ENCODE results near the gene TTK.
"Not testable (repeated sequence)": the region's sequence is repeated elsewhere in the genome, so short reads cannot be mapped to it uniquely, and the experiment has no call there.

Gene TTK

DNA sequence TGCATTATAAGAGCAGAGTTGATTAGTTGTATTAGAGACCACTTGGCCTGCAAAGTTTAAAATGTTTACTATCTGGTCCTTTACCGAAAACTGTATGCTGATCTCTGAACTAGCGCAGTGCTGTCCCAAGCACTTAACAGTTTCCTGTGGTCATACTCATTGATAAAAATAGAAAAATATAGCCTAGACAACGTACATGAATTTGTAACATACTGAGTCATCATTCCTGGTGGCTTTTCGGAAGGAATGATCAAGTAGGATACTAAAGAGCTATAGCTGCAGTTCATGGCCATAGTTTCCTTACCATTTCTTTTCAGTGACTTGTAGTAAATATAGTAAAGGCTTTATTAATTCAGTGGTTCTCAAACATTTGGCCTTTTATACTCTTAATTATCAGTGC, 18.4 kb downstream of the TTK start:
- no peak for DNase-seq

DNA sequence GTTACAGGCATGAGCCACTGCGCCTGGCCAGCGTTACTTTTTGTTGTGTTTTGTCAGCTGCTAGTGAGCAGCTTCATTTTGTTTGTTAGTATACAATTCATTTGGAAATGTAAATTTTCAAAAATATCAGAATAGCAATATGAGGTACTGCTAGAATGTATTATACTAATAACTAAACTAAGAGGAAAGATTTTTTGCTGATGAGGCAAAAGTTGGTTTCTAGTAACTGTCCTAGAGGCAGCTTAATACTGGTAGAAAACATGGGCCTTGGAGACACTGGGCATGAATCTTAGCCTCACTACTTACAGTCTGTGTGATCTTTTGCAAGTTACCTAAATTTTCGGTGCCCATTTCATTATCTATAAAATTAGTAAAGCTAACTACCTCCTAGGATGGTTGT, 24.1 kb downstream of the TTK start:
- no peak for DNase-seq

DNA sequence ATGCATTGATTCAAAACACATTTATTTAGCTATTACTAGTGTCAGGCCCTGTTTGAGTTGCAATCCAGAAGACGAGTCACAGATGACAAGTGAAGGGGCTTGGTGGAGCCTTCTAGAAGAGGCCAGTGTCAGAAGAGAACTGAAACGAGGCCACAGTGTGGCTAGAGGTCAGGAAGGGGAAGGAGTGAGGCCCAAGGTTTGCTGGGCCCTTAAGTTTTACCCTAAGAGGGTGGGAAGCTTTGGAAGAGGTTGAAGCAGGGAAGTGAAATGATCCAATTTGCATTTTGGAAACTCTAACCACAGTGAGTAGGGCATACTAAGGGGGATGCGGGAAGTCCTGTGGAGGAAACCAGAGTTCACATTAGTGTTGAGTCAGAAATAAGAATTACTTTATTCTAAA, 25.0 kb downstream of the TTK start:
- no peak for DNase-seq

DNA sequence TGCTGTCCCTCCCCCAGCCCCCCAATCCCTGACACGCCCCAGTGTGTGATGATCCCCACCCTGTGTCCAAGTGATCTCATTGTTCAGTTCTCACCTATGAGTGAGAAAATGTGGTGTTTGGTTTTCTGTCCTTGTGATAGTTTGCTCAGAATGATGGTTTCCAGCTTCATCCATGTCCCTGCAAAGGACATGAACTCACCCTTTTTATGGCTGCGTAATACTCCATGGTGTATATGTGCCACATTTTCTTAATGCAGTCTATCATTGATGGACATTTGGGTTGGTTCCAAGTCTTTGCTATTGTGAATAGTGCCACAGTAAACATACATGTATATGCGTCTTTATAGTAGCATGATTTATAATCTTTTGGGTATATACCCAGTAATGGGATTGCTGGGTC, 43.8 kb downstream of the TTK start:
- DNase-seq = not testable (repeated sequence)

DNA sequence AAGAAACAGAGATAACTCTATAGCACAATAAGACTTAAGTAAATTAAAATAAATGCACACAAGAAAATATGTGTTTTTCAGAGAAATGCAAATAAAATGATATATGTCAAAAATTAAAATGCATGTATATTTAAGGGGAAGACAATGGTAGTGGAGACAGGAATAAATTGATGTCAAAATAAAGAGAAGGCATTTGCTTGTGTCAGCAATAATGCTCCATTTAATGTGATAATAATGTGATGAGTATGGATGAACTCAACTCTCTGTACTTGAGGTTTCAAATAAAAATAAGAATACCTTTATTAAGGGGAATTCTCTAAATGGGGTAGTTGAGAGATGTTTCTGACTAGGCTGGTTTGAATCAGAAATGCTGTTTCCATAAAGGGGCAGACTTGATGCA, 56.3 kb downstream of the TTK start:
- DNase-seq = no peak

DNA sequence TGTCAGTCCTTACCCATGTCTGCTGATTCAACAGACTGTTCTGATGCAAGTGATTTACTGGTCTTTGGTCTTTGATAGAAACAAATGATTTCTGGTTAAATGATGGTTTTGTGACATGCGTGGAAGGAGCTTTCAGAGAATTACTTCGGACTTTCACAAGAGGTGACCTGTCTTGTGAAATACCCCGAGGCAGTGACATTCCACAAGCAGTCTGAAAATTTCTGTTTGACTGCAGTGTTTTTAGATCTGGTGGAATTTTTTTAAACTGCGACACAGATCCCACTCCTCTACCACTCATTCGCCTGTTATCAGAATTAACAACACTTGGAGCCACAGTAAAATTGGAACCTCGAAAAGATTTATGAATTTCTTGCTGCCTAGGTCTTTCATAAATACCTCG, 63.7 kb downstream of the TTK start:
- DNase-seq = not testable (repeated sequence)

DNA sequence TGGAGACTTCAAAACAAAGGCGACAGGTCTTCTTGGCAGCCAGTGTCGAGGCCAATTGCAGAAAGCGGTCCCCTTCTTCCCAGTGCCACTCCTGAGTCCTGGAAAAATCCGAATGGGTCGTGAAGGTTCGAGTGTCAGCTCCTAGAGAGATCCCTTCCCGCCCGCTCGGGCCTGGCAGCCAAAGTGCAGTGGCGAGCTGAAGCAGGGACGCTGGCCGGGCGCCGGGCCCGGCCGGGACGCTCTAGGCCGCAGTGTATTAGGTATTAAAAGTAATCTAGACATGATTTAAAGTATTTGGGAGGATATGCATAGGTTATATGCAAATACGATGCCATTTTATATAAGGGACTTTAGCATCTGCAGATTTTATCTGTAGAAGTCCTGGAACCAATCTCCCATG, 66.0 kb downstream of the TTK start:
- DNase-seq = not testable (repeated sequence)

DNA sequence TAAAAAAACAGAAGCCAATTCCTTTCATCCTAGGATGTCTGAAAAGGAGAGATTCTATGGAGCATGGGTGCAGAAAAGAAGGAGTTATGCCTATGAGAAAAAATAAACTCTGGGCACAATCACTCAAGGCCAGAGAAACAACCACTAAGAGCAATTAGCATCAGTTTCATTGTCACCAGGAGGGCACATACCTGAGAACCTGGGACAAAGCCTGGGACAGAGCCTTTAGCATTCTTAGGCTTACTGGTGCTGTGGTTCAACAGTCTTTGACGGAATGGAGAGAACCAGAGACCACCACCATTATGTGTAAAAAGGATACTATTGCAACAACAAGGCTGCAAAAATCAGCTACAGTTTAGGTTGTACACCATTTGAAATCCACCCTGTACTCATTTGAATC, 72.6 kb downstream of the TTK start:
- no peak for DNase-seq

DNA sequence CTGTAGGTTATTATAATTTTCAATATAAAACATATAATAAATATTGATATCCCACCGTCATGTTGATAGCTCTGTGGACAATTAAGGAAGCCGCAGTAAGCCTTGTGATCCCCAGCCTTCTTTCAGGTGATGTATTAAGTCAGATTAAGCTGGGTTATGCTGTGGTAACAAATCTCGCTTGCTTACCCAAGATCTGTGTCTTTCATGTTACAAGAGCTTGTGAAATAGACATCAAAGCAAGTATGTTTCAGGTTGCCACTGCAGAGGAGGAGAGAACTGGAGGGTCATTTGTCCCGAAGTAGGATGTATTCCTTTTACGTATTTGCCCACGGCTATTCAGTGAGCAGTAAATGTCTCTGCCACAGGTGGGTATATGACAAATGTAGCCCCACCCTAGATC, 84.2 kb downstream of the TTK start:
- no peak for DNase-seq

DNA sequence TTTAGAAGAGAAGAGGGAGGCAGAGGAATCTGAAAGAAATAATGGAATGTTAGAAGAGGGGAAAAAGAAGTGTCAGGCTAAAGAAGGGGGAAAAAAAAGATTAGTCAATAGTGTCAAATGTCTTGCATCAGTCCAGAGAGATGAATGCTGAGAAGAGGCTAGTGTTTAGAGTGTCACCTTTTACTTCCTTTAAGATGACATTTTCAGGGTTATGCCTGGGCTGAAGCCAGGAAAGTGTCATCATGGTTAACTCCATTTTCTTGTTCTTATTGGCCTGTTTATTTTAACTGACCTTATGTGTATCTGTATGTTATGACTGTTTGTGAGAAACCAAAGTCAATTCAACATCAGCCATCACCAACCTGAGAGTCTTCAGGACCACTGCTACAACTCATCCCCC, 87.1 kb downstream of the TTK start:
- DNase-seq = no peak
